Nephron progenitor cell (in vitro differentiated cells): ENCODE data around the gene GSDMA.

Experiments
- DNase-seq: peaks from one replicate; pipeline ENCODE4 v3.0.0; 2021
- H3K27ac Mint-ChIP-seq: 2 replicates; pipeline ENCODE4 v1.8.0; 2021; ENCODE audit warnings: mild to moderate bottlenecking, moderate library complexity, mixed read lengths
- H3K27me3 Mint-ChIP-seq: 2 replicates; pipeline ENCODE4 v1.8.0; 2021; ENCODE audit warnings: mild to moderate bottlenecking, low read depth, mixed read lengths; ENCODE audit not compliant: poor library complexity
- H3K36me3 Mint-ChIP-seq: 2 replicates; pipeline ENCODE4 v1.8.0; 2021; ENCODE audit warnings: low read depth, mixed read lengths
- H3K4me1 Mint-ChIP-seq: 2 replicates; pipeline ENCODE4 v1.8.0; 2021; ENCODE audit warnings: mixed read lengths
- H3K4me3 Mint-ChIP-seq: 2 replicates; pipeline ENCODE4 v1.8.0; 2021; ENCODE audit warnings: mild to moderate bottlenecking, moderate library complexity, mixed read lengths
- H3K9me3 Mint-ChIP-seq: 2 replicates; pipeline ENCODE4 v1.8.0; 2021; ENCODE audit warnings: mild to moderate bottlenecking, moderate library complexity, mixed read lengths
- TF ChIP-seq, protein P1 (sequence below): fragments of 200-600 bp; sonication (generic); IDR thresholded peaks from 2 replicates; pipeline ENCODE4 v1.5.0; 2021; ENCODE audit warnings: antibody characterized with exemption

GSDMA gene

GRCh38 chr17:39924691-39925055, 38.1 kb upstream of the GSDMA start:
- H3K27me3 Mint-ChIP-seq, result peaks cover 10% of the 10 kb centered on the region

DNA sequence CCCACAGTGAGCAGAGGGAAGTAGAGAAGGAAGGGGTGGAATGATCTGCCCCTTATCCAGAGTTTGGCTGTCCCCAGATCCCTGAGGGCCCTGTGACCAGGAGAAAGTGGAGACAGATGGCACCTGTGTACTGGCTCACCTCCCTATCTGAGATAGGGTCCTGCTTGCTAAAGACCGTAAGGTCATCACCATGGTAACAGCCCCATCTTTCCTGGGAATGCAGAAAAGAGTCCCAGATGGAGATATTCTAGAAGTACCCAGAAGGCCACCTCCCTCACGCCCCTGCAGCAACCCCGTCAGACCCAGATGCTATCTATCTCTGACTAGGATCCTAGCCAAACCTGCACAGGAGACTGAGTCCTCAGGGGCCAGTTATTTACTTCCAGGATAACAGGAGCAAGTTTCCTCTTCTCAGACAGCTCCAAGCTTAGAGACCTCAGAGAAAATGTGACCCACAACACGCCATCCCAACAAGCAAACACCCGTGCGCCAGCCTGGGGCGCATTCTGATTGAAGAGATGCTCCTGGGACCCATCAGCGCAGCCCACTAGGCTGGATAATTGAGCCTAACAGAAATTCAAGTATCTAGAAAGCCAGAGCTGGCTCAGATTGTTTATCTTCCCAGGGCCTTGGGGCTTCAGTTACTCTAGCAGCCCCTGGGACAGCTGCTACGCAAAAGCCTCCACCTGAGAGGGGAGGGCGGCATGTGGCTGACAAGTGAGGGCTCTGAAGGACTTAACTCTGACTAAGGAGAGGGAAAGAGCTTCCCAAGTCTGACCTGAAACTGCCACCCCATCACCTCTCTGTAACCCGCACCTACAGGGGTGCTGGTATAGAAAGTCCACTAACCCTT, 37.3 kb upstream of the GSDMA start:
- Mint-ChIP-seq H3K4me3 (peak overlapping the region; percentile 94), H3K36me3 (peaks cover 10% of the 10 kb centered on the region), H3K27me3 (peaks cover 10% of the 10 kb centered on the region), H3K4me1 (peaks cover 58% of the 10 kb centered on the region), H3K27ac (peak overlapping the region; percentile 89), H3K9me3 (no peaks in the 10 kb centered on the region)
- DNase-seq, result no peak
- TF ChIP-seq, protein P1, sequence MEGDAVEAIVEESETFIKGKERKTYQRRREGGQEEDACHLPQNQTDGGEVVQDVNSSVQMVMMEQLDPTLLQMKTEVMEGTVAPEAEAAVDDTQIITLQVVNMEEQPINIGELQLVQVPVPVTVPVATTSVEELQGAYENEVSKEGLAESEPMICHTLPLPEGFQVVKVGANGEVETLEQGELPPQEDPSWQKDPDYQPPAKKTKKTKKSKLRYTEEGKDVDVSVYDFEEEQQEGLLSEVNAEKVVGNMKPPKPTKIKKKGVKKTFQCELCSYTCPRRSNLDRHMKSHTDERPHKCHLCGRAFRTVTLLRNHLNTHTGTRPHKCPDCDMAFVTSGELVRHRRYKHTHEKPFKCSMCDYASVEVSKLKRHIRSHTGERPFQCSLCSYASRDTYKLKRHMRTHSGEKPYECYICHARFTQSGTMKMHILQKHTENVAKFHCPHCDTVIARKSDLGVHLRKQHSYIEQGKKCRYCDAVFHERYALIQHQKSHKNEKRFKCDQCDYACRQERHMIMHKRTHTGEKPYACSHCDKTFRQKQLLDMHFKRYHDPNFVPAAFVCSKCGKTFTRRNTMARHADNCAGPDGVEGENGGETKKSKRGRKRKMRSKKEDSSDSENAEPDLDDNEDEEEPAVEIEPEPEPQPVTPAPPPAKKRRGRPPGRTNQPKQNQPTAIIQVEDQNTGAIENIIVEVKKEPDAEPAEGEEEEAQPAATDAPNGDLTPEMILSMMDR, result no peak

More at GRCh38 chr17:39924691-39925055, 38.1 kb upstream of the GSDMA start:
- TF ChIP-seq, protein P1, result no peak
- DNase-seq, result no peak
- H3K9me3 Mint-ChIP-seq, result no peaks in the 10 kb centered on the region
- H3K4me1 Mint-ChIP-seq, result peaks cover 62% of the 10 kb centered on the region
- peak overlapping the region; percentile 92 for H3K27ac Mint-ChIP-seq
- peak overlapping the region; percentile 70 for H3K4me3 Mint-ChIP-seq
- peaks cover 15% of the 10 kb centered on the region for H3K36me3 Mint-ChIP-seq

DNA sequence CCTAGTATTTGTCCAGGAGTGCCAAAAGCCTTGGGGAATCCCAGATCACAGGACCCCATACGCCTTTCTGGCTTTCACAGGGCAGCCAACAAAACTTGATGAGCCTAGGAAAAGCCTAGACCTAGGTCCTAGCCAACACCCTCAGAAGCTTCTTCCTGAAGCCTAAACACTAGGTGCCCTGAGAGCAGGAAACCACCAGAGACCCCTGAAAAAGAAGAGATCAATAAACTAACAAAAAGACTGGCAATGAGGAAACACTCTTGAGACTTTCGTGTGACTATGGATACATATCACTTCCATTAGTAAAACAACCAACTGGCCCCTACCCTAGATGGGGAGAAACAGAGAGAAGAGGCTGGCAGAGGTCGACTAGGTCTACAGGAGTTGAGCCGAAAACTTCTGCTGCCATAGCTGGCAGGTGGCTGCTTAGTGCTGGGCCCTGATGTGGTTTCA, 36.6 kb upstream of the GSDMA start:
- peaks cover 12% of the 10 kb centered on the region for H3K27me3 Mint-ChIP-seq
- peak overlapping the region; percentile 89 for H3K27ac Mint-ChIP-seq
- no peak for DNase-seq
- TF ChIP-seq, protein P1, result no peak
- no peaks in the 10 kb centered on the region for H3K9me3 Mint-ChIP-seq
- peaks cover 10% of the 10 kb centered on the region for H3K36me3 Mint-ChIP-seq
- peaks cover 52% of the 10 kb centered on the region for H3K4me1 Mint-ChIP-seq
- H3K4me3 Mint-ChIP-seq, result peak overlapping the region; percentile 94

GRCh38 chr17:39926588-39927100, 36.2 kb upstream of the GSDMA start:
- peaks cover 10% of the 10 kb centered on the region for H3K36me3 Mint-ChIP-seq
- H3K4me3 Mint-ChIP-seq, result peak overlapping the region; percentile 94
- peaks cover 13% of the 10 kb centered on the region for H3K27me3 Mint-ChIP-seq
- no peaks in the 10 kb centered on the region for H3K9me3 Mint-ChIP-seq
- DNase-seq, result peak; percentile 41
- peaks cover 49% of the 10 kb centered on the region for H3K4me1 Mint-ChIP-seq
- TF ChIP-seq, protein P1, result no peak
- peak overlapping the region; percentile 89 for H3K27ac Mint-ChIP-seq

- DNase-seq, result peak; percentile 95
- H3K9me3 Mint-ChIP-seq, result no peaks in the 10 kb centered on the region
- peaks cover 17% of the 10 kb centered on the region for H3K27me3 Mint-ChIP-seq
- peak within 1 kb of the TSS; percentile 94 for H3K4me3 Mint-ChIP-seq
- peaks cover 3% of the 10 kb centered on the region for H3K36me3 Mint-ChIP-seq
- peak within 1 kb of the TSS; percentile 89 for H3K27ac Mint-ChIP-seq
- H3K4me1 Mint-ChIP-seq, result peaks cover 49% of the 10 kb centered on the region
- TF ChIP-seq, protein P1, result no peak
Observed at GRCh38 chr17:39927101-39927928, 35.5 kb upstream of the GSDMA start, which contains the start of the genes LRRC3C and ORMDL3. Gene LRRC3C (plus strand): TSS chr17:39927732. CDS start chr17:39941524, 13,792 bp downstream. Gene ORMDL3 (minus strand): TSS chr17:39927601. CDS start chr17:39924203, 3,398 bp downstream.
